HG02678 (cell line): ENCODE results near the gene C11orf91.
"Not testable (repeated sequence)": the region's sequence is repeated elsewhere in the genome, so short reads cannot be mapped to it uniquely, and the experiment has no call there.

ENCODE experiments used
- ATAC-seq: cut with Tn5 transposase; IDR thresholded peaks from one replicate; pipeline ENCODE4 v1.9.1; 2021; ENCODE audit warnings: mild to moderate bottlenecking, moderate library complexity; ENCODE audit not compliant: unreplicated experiment

The C11orf91 gene, protein sequence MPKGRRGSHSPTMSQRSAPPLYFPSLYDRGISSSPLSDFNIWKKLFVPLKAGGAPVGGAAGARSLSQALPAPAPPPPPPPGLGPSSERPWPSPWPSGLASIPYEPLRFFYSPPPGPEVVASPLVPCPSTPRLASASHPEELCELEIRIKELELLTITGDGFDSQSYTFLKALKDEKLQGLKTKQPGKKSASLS

DNA sequence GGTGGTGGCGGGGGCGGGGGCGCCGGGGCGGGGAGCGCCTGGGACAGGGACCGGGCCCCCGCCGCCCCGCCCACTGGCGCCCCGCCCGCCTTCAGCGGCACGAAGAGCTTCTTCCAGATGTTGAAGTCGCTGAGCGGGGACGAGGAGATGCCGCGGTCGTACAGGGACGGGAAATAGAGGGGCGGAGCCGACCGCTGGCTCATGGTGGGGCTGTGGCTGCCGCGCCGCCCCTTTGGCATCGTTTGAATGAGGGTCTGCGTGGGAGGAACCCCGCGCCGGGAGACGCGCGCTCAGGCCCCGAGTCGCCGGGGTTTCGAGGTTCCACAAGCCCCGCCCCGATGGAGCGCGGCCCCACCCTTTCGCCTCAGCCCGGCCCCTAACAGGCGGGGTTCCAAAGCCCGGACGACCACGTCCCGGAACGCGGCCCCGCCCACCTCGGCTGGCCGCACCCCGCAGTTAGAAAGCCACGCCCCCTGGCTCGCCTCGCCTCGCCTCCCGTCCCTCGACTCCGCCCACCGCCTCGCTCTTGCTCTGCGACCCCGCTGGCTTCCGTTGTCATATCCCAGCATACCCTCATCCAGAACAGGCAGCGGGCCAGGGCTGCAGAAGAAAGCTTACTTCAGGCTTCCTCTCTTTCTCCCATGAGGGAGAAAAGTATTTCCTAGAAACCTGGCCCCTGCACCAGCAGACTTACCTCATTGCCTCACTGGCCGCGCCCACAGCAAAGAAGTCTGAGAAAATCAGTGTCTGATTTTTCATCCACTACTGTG is at the start of gene C11orf91:
C11orf91 (minus strand) TSS at position 325 of the 770 bp plus-strand sequence; CDS start at position 239, 86 bp downstream.
- ATAC-seq: peak; percentile 92

DNA sequence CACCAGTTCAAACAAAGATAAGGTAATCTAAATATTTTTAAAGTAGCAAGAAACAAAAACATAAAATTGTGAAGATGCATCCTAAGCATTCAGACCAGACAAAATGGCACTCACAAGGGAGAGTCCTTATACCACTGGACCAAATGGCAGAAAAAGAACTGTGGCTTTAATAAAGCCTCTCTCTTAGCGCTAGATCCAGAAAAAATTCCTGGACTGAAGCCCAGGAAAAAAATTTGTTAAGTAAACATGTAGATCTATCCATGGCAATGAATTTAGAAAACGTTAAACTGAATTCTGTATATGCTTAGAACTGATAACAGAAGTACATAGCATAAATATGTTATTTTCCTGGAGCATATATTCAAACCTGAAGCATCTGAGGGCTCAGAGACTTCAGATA is 47.4 kb upstream of the C11orf91 start:
- no peak for ATAC-seq

DNA sequence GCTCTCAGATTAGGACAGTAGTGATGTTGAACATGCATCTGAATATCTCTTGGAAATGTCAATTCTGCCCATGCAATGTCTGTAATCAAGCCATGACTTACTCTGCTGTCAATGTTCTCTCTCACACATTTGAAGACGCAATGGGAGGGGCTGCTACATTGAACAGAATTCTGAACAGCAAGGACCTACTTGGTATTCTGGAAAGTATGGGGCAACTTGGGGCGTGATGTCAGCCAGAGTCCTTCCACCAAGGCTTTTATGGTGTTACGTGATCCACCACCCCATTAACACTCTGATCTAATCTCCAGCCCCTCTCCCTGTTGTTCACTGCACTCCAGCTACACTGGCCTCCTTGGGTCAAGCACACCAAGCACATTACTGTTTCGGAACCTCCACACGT is 42.7 kb upstream of the C11orf91 start:
- no peak for ATAC-seq

DNA sequence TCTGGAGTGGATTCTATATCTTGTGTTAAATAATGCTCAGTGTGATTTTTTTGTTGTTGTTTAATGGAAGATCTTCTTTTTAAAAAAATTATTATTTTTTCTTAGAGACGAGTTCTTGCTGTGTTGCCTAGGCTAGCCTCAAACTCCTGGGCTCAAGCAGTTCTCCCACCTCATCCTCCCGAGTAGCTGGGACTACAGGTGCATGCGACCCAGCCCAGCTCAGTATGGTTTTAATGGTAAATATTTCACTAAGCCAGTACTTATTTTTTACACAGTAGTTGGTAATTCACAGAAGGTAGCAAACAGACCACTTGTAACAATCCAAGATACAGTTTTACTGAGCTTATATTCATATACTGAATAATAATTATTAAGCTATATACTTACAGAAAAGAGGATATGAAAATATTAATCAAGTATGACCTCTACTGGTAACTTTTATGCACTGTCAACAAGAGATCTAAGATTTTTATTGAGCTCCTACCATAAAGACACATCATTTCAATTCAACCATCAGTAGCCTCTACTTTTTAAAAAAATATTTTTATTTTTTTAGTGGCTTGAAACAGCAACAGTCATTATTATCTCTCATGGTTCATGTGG is 41.7 kb upstream of the C11orf91 start:
- ATAC-seq: no peak

DNA sequence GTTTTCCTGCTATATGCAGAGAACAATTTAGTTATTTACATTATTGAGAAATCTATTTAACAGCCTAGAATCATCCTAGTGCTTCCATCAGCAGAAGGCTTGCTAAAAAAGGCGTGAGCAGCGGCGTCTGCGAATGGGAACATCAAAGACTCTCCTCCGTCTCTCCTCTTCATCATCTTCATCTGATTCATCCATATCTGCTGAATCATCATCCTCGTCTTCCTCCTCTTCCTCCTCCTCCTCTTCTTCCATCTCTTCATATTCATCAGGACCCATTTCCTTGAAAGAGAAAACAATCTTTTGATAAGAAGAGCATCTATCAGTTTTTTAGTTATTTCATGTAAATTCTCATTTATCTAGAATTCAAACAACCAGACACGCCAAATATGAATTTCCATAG is 41.2 kb upstream of the C11orf91 start:
- no peak for ATAC-seq

DNA sequence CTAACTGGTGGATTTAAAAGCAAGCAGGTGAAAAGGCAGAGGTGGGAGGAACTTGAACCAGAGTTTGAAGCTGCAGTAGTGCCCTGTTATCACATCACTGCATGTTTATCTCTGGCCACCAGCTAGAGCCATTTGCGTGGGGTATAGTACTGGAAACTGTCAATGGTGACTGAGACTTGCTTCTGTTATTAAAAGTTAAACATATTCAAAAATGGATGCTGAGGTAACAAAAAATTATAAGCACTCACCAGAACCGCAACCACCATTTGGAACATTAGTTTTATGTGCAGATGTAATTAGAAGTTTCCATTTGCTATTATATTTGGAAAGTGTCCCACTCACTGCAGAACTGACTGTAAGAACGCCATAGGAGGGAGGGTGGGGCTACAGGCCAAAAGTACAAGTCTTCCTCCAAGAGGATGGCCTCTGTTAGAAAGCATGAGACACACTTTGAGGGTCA is 36.8 kb upstream of the C11orf91 start:
- no peak for ATAC-seq

DNA sequence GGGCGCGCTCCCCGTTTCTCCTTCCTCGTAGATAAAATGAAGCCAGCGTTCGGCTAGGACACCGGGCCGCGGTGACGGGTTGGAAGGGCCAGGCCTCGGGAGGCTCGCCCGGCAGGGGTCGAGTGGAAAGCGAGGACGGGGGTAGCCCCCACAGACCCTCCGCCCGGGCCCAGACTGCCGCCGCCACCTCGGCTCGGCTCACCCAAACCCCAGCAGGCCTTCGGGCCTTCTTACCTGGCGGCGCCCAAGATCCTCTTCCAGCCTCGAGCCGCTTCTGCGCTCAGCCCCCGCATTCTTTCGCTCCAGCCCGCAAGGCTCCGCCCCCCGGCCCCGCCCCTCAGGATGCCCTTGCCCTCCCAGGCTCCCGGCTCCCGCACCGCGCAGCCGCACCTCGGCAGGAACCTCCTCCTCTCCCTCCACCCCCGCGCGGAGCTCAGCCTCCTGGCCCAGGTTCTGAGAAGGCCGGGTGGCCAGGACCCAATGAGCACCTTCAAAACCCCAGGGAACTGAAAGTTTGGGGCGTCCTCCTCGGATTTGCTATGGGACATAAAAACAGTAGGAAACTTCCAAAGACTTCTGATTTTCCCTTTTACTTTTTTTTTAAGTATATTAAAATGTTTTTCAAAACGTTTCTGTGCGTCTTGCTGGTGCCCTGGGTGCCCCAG is 35.7 kb upstream of the C11orf91 start, which contains the start of gene CD59:
CD59 (minus strand) TSS at position 276 of the 665 bp plus-strand sequence. CDS start 13,978 bp downstream, outside the sequence.
- ATAC-seq: peak; percentile 61

DNA sequence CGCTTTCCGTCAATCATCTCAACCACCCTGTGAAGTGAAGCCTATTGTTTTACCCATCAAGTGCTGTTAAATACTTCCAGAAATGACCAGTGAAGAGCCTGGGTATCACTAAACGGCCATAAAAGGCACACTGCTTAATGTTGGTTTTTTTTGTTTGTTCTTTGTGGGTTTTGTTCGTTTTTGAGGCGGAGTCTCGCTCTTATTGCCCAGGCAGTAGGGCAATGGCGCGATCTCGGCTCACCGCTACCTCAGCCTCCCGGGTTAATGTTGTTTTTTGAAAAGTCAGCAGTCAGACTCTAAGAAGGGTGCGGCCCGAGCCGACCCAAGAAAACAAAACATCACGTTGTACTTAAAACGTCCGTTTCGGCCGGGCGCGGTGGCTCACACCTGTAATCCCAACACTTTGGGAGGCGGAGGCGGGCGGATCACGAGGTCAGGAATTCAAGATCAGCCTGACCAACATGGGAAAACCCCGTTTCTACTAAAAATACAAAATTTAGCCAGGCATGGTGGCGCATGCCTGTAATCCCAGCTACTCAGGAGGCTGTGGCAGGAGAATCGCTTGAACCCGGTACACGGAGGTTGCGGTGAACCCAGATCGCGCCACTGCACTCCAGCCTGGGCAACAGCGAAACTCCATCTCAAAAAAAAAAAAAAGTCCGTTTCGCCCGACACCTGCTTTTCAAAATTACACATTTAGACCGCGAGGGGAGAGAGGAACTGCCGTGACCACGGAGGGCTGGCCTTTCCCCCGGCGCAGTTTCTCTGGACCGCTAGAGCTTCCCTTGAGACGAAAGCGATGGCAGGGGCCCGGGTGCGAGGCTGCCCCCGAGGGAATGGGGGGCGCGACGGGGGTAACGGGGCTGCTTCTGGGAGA is 34.9 kb upstream of the C11orf91 start:
- ATAC-seq: peak; percentile 66

DNA sequence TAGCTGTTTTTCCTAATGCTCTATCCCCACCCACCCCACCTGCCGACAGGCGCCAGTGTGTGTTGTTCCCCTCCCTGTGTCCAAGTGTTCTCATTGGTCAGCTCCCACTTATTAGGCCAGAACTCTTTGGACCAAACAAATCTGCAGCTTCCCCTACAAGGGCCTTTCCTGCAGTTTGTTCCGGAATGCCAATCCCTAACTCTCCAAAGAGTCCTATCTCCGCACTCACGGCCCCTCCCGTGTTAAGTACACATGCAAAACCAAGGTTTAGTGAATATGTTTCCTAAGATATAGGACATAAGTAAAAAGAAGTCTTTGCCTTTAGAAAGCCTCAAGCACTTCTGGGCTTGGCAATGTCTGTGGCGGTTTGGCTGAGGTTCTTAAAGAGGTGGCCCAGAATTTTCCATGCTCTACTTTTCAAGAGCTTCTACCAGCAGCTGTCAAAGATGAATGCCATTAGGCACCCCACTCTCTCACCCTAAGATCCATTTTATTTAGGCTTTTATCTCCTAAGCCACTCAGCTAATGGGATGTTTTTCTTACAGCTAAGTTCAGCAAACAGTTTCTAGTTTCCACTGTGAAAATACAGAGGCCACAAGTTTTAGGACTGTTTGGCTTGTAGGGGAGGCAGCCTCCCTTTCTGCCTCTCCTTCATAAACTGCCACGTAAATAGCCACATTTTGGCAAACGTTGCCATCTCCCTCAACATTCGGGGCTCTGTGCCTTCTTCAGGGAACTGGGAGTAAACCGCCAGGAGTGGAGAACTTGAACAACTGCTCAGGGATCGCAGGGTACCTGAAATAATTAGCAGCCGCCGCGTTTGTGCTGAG is 34.0 kb upstream of the C11orf91 start:
- no peak for ATAC-seq

DNA sequence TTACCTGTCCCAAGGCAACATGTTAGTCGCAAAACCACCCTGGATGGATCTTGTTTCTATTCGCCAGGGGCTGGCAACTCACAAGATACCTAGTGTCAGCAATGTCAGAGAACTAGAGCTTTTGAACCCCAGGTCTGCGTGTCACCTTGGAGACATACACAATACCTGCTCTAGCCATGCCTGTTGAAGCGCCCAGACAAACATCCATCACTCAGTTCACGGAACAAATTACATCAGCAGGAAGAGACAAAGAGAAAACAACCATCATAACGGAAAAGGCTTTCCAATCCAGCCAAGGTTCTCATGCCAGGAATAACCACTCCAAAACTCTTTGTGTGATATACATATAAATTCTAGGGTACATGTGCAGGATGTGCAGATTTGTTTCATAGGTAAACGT is 33.4 kb upstream of the C11orf91 start:
- no peak for ATAC-seq

DNA sequence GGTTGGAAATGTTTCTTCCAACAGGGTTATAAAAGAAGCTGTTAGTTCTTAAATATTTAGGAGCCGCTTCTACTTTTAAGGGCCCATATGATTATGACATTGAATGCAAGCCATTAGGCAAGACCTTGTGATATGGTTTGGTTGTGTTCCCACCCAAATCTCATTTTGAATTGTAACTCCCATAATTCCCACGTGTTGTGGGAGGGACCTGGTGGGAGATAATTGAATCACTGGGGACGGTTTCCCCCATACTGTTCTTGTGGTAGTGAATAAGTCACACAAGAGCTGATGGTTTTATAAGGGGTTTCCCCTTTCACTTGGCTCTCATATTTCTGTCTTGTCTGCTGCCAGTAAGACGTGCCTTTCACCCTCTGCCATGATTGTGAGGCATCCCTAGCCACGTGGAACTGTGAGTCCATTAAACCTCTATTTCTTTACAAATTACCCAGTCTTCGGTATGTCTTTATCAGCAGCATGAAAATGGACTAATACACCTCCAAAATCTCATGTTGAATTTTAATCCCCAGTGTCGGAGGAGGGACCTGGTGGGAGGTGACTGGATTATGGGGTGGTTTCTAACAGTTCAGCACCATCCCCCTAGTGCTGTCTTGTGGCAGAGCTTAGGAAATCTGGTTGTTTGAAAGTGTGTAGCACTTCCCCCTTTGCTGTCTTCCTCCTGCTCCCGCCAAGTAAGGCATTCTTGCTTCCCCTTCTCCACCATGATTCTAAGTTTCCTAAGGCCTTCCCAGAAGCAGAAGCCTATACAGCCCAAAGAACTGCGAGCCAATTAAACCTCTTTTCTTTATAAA is 31.3 kb upstream of the C11orf91 start:
- ATAC-seq: no peak

DNA sequence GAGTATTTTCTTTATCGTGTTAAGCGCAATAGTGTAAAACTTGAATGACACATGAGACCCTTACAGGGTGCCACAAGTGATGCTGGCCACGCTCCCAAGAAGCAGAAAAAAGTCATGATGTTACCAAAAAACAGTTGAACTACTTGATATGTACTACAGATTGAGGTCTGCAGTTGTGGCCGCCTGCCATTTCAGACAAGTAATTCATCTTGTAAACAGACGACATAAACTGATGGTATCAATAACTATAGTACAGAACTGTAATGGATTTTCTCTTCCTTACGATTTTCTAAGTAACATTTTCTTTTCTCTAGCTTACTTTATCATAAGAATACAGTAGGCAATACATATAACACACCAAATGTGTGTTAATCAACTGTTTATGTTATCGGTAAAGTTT is 30.1 kb upstream of the C11orf91 start:
- no peak for ATAC-seq

DNA sequence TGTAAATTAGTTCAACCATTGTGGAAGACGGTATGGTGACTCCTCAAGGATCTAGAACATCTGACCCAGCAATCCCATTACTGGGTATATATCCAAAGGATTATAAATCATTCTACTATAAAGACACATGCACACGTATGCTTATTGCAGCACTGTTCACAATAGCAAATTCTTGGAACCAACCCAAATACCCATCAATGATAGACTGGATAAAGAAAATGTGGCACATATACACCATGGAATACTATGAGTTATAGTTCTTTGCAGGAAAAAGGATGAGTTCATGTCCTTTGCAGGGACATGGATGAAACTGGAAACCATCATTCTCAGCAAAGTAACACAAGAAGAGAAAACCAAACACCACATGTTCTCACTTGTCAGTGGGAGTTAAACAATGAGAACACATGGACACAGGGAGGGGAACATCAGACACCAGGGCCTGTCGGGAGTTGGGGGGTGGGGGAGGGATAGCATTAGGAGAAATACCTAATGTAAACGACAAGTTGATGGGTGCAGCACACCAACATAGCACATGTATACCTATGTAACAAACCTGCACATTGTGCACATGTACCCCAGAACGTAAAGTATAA is 28.5 kb upstream of the C11orf91 start:
- not testable (repeated sequence) for ATAC-seq

DNA sequence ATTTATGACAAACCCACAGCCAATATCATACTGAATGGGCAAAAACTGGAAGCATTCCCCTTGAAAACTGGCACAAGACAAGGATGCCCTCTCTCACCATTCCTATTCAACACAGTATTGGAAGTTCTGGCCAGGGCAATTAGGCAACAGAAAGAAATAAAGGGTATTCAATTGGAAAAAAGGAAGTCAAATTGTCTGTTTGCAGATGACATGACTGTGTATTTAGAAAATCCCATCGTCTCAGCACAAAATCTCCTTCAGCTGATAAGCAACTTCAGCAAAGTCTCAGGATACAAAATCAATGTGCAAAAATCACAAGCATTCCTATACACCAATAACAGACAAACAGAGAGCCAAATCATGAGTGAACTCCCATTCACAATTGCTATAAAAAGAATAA is 26.9 kb upstream of the C11orf91 start:
- not testable (repeated sequence) for ATAC-seq

DNA sequence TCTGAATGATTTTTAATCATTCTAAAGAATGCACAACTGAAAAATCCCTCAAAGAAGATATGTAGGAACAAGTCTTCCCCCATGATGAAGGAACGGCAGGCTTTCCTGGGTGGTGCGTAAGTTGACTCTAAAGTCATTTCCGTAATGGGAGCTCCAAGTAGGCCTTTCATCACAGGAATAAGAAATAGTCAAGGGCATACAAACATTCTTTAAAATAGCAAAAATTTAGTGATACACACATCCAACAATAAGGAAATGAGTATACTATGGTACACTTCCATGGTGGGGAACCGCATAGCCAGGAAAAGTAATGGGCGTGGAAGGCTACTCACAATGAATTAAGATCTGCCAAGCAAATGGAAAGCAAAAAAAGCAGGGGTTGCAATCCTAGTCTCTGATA is 24.9 kb upstream of the C11orf91 start:
- ATAC-seq: no peak

DNA sequence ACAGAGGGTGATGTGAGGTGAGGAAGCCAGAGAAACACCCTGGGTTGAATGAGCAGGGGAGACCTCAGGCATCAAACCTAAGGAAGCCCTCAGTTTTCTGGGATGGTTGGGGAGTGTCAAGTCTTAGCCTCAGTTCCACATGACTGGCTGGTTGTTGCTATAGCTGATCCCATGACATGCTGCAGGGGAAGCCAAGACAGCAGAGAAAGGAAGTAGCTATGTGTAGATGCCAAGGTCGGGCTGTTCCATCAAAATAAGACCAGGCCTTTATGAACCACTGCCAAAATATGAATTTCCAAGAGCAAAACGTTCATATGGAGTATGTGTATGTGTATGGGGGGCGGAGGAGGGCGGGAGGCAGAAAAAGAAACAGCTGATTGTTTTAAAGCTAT is 24.0 kb upstream of the C11orf91 start:
- ATAC-seq: no peak

DNA sequence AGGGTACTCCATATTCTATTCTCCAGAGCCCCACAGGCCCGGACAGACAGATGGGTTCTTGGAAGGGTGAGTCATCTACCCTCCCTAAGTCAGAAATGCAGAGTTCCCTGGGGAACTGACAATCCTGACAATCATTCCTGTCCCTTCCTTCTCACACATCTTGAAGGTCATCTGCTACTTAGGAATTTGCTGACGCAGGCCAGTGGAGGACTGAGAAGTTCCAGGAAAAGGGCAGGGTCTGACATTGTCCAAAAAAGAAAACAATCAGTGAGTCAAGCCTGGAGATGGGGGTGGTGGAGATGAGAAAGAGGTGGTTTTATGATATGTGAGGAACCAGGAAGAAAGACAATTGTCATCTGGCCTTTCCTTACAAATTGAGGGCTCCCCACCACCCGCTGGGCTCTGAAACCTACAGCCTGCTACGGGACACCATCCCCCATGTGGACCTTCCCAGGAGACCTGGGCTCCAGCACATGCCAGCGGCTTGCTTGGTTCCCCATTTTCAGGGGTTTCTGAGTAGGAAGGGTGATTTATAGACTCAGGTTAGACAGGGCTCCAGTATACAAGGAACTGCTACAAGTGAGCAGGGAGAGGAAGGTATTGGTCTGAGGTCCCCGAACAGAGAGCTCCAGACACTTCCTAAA is 22.7 kb upstream of the C11orf91 start:
- ATAC-seq: no peak
